ENCODE results near the gene RWDD1. TPM values are rescaled to one million over a fixed set of nuclear protein-coding genes. Genes with fewer than 3 reads are reported as not detected.

RWDD1 gene
- 10 to 100 TPM; 47.2 to 82.8 TPM for total RNA-seq
- 10 to 100 TPM; 83.9 to 92.4 TPM for polyA plus RNA-seq (ENCODE audit: insufficient read length in 2 of 2)
- long read RNA-seq, donor 1, full-length matches to known transcripts = 32 of 82 reads
- long read RNA-seq, donor 1, partial matches to known transcripts = 35 of 82 reads
- long read RNA-seq, donor 1, other reads (novel, unspliced or antisense) = 15 of 82 reads
- long read RNA-seq, donor 2, full-length matches to known transcripts = 15 of 21 reads
- long read RNA-seq, donor 2, partial matches to known transcripts = 6 of 21 reads
- long read RNA-seq, donor 2, other reads (novel, unspliced or antisense) = 0 of 21 reads
- long read RNA-seq, donor 3, full-length matches to known transcripts = 14 of 21 reads
- long read RNA-seq, donor 3, partial matches to known transcripts = 0 of 21 reads
- long read RNA-seq, donor 3, other reads (novel, unspliced or antisense) = 7 of 21 reads
- long read RNA-seq, donor 4, full-length matches to known transcripts = 54 of 123 reads
- long read RNA-seq, donor 4, partial matches to known transcripts = 69 of 123 reads
- long read RNA-seq, donor 4, other reads (novel, unspliced or antisense) = 0 of 123 reads

DNA sequence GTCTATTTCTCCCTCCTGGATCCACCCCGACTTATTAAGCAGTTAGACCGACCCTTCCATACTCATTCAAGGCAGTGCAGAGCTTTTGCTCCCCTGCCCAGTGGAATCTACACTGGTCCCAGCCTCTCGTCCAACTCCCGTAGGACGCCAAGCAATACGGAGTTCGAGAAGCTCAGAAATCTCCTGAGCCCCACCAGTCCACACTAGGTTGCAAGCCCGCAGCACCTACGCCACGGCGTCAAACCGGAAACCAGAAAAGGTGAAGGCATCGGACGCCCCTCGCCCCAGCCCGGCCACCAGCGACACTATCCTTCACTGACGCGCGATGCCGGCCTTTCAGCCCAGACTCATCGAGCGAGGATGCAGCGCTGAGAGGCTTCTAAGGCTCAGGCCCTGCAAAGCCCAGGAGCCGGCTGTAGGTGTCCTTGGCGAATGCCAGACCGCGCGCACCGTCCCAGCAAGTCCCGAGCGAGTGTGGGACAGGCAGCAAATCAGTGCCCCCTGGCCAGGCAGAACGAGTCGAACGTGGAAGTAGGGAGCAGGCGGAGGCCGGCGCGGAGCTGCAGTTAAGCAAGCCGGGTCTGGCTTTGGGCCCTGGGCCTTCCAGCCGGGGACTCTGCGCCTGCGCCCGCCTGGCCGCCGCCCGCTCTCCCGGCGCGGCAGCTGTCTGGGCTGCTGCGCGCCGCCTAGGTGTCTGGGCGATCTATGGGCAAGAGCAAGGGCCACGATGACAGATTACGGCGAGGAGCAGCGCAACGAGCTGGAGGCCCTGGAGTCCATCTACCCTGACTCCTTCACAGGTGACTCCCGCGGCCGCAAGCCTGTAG lies at the start of gene RWDD1:
RWDD1 (plus strand) TSS at position 649 of the 827 bp plus-strand sequence; CDS start at position 728, 79 bp downstream.
- Histone ChIP-seq H3K4me3 (ENCODE audit: low read depth, low read length) (peak within 1 kb of the TSS; percentile 99), H3K4me1 (ENCODE audit: control insufficient read depth, insufficient read depth, low read length) (no peaks in the 10 kb centered on the region), H3K27me3 (ENCODE audit: control insufficient read depth, insufficient read depth, low read length) (no peaks in the 10 kb centered on the region), H3K27ac (ENCODE audit: low read depth, low read length) (peak within 1 kb of the TSS; percentile 97), H3K36me3 (ENCODE audit: control insufficient read depth, insufficient read depth, low read length) (peaks cover 2% of the 10 kb centered on the region), H3K9me3 (ENCODE audit: control insufficient read depth, insufficient read depth, low read length) (no peaks in the 10 kb centered on the region)
- DNase-seq (ENCODE audit: low read depth in 4 of 6, low spot score in 6 of 6) = peak; percentile 94 to 100 (median 96)
- WGBS (ENCODE audit: insufficient coverage) = under 1% methylated on average over 59 of the region's 62 CpGs

DNA sequence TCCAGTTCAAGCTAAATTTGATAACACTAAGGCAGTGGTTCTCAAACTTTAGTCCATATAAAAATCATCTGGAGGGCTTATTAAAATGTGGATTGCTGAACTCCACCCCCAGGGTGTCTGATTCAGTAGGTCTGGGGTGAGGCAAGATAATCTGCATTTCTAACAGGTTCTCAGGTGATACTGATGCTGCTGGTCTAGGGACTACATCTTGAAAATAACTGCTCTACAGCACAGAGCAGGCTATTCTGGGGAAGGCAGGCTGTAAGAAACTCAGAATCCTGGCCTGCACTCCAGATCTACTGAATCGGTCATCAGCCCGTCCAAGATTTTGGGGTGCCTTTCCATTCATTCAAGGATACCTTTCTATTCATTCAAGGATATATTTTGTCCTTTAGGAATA lies 48.4 kb upstream of the RWDD1 start:
- H3K4me1 ChIP-seq (ENCODE audit: control insufficient read depth, insufficient read depth, low read length) = no peaks in the 10 kb centered on the region
- H3K9me3 ChIP-seq (ENCODE audit: control insufficient read depth, insufficient read depth, low read length) = no peaks in the 10 kb centered on the region
- no peak for DNase-seq (ENCODE audit: low read depth in 4 of 6, low spot score in 6 of 6)
- H3K27me3 ChIP-seq (ENCODE audit: control insufficient read depth, insufficient read depth, low read length) = no peaks in the 10 kb centered on the region
- no CpG with 5 or more reads among the region's 2 CpGs for WGBS (ENCODE audit: insufficient coverage)
- H3K36me3 ChIP-seq (ENCODE audit: control insufficient read depth, insufficient read depth, low read length) = no peaks in the 10 kb centered on the region
- H3K27ac ChIP-seq (ENCODE audit: low read depth, low read length) = no peak overlapping the region
- H3K4me3 ChIP-seq (ENCODE audit: low read depth, low read length) = no peak overlapping the region

GRCh38 chr6:116524236-116524635 lies 47.1 kb upstream of the RWDD1 start:
- no peaks in the 10 kb centered on the region for H3K36me3 ChIP-seq (ENCODE audit: control insufficient read depth, insufficient read depth, low read length)
- DNase-seq (ENCODE audit: low read depth in 4 of 6, low spot score in 6 of 6) = no peak
- no peaks in the 10 kb centered on the region for H3K27me3 ChIP-seq (ENCODE audit: control insufficient read depth, insufficient read depth, low read length)
- WGBS (ENCODE audit: insufficient coverage) = no CpG with 5 or more reads among the region's 2 CpGs
- no peaks in the 10 kb centered on the region for H3K4me1 ChIP-seq (ENCODE audit: control insufficient read depth, insufficient read depth, low read length)
- H3K4me3 ChIP-seq (ENCODE audit: low read depth, low read length) = no peak overlapping the region
- no peaks in the 10 kb centered on the region for H3K9me3 ChIP-seq (ENCODE audit: control insufficient read depth, insufficient read depth, low read length)
- H3K27ac ChIP-seq (ENCODE audit: low read depth, low read length) = no peak overlapping the region

DNA sequence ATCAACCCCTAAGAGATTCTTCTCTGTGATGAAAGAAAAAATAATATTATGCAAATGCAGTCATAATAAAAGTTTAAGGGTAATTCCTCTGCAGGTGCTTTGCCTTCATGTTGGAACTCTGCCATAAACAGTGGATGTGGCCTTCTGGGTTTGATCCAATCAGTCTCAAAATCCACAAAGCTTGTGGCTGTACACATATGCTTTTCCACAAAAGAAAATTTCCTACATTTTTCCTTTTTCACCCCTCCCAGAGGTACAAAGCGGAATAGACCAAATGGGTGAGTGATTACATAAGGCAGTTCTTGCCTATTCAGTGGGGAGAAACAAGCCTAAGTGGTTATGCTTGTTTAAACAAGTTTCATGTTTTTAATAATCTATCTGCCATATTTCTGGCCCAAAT lies 43.2 kb upstream of the RWDD1 start:
- H3K4me3 ChIP-seq (ENCODE audit: low read depth, low read length) = no peak overlapping the region
- peak in 1 of 6 donors; percentile 28 for DNase-seq (ENCODE audit: low read depth in 4 of 6, low spot score in 6 of 6)
- no CpG with 5 or more reads among the region's 1 CpG for WGBS (ENCODE audit: insufficient coverage)
- no peaks in the 10 kb centered on the region for H3K4me1 ChIP-seq (ENCODE audit: control insufficient read depth, insufficient read depth, low read length)
- H3K27ac ChIP-seq (ENCODE audit: low read depth, low read length) = no peak overlapping the region
- no peaks in the 10 kb centered on the region for H3K36me3 ChIP-seq (ENCODE audit: control insufficient read depth, insufficient read depth, low read length)
- no peaks in the 10 kb centered on the region for H3K9me3 ChIP-seq (ENCODE audit: control insufficient read depth, insufficient read depth, low read length)
- H3K27me3 ChIP-seq (ENCODE audit: control insufficient read depth, insufficient read depth, low read length) = no peaks in the 10 kb centered on the region

DNA sequence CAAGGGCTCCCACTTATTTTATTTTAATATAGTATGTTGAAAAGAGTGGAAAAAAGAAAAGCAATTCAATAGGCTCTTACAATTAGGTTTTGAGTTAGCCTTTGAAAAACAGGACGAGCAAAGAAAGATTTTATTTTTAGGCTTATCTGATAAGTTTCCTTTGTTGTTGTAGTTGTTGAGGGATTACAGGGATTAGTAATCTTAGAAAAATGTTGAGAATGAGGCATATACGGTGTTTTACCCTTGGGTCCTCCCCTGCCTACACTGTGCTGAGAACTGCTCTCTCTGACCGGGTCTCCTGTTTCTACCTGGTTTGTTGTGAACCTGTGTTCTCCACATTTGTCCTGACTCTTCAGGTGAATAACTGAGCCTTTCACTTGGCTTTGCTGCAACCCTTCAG lies 42.5 kb upstream of the RWDD1 start:
- 78% methylated on average over 3 of the region's 3 CpGs for WGBS (ENCODE audit: insufficient coverage)
- Histone ChIP-seq H3K9me3 (ENCODE audit: control insufficient read depth, insufficient read depth, low read length) (no peaks in the 10 kb centered on the region), H3K27me3 (ENCODE audit: control insufficient read depth, insufficient read depth, low read length) (no peaks in the 10 kb centered on the region), H3K27ac (ENCODE audit: low read depth, low read length) (no peak overlapping the region), H3K4me3 (ENCODE audit: low read depth, low read length) (no peak overlapping the region), H3K4me1 (ENCODE audit: control insufficient read depth, insufficient read depth, low read length) (no peaks in the 10 kb centered on the region), H3K36me3 (ENCODE audit: control insufficient read depth, insufficient read depth, low read length) (no peaks in the 10 kb centered on the region)
- DNase-seq (ENCODE audit: low read depth in 4 of 6, low spot score in 6 of 6) = no peak

DNA sequence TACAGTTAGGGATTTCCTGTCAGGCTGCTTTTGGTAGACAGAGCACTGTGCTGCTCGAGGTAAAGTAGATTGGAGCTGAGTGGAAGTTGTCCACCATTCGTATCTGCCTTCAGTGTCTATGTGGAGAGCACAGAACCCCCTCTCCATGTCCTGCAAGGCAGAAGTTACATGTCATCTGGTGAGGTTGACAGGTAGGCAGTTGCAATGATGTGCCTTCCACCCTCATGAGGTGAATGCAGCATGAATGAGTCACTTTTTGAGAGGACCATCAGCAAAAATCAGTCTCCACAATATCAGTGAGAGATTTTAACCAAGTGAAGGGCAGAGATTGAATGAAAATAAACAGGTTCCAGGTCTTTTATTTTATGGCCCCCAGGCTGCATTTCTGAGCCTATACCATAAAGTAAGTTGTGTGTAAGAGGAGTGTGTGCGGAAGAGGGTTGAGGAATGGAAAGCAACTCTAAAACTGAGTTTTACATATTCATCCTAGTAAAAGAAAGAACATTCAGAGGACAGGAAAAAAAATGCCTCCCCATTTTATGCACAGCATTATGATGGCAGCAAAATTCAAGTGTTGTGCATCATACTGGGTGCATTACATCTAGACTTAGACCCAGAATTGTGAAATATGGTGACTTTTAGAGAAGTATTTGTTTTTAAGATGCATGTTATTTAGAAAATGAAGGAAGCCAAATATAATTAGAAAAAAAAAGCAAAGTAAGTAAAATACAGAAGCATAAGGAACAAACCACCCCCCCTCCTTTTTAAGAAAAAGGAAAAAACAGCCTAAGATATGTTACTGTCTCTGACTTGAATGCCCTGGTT lies 41.6 kb upstream of the RWDD1 start:
- Histone ChIP-seq H3K4me3 (ENCODE audit: low read depth, low read length) (no peak overlapping the region), H3K9me3 (ENCODE audit: control insufficient read depth, insufficient read depth, low read length) (no peaks in the 10 kb centered on the region), H3K36me3 (ENCODE audit: control insufficient read depth, insufficient read depth, low read length) (no peaks in the 10 kb centered on the region), H3K4me1 (ENCODE audit: control insufficient read depth, insufficient read depth, low read length) (no peaks in the 10 kb centered on the region), H3K27ac (ENCODE audit: low read depth, low read length) (no peak overlapping the region), H3K27me3 (ENCODE audit: control insufficient read depth, insufficient read depth, low read length) (no peaks in the 10 kb centered on the region)
- DNase-seq (ENCODE audit: low read depth in 4 of 6, low spot score in 6 of 6) = no peak
- 100% methylated on average over 2 of the region's 3 CpGs for WGBS (ENCODE audit: insufficient coverage)

- no peak for DNase-seq (ENCODE audit: low read depth in 4 of 6, low spot score in 6 of 6)
- H3K4me1 ChIP-seq (ENCODE audit: control insufficient read depth, insufficient read depth, low read length) = no peaks in the 10 kb centered on the region
- H3K27me3 ChIP-seq (ENCODE audit: control insufficient read depth, insufficient read depth, low read length) = no peaks in the 10 kb centered on the region
- H3K9me3 ChIP-seq (ENCODE audit: control insufficient read depth, insufficient read depth, low read length) = no peaks in the 10 kb centered on the region
- H3K27ac ChIP-seq (ENCODE audit: low read depth, low read length) = no peak overlapping the region
- no peaks in the 10 kb centered on the region for H3K36me3 ChIP-seq (ENCODE audit: control insufficient read depth, insufficient read depth, low read length)
- H3K4me3 ChIP-seq (ENCODE audit: low read depth, low read length) = no peak overlapping the region
- no CpG with 5 or more reads among the region's 2 CpGs for WGBS (ENCODE audit: insufficient coverage)
Observed at GRCh38 chr6:116530436-116530835, 40.9 kb upstream of the RWDD1 start.

GRCh38 chr6:116531675-116532570 lies 39.4 kb upstream of the RWDD1 start:
- no peaks in the 10 kb centered on the region for H3K9me3 ChIP-seq (ENCODE audit: control insufficient read depth, insufficient read depth, low read length)
- no peaks in the 10 kb centered on the region for H3K27me3 ChIP-seq (ENCODE audit: control insufficient read depth, insufficient read depth, low read length)
- H3K36me3 ChIP-seq (ENCODE audit: control insufficient read depth, insufficient read depth, low read length) = no peaks in the 10 kb centered on the region
- no peaks in the 10 kb centered on the region for H3K4me1 ChIP-seq (ENCODE audit: control insufficient read depth, insufficient read depth, low read length)
- H3K27ac ChIP-seq (ENCODE audit: low read depth, low read length) = no peak overlapping the region
- H3K4me3 ChIP-seq (ENCODE audit: low read depth, low read length) = no peak overlapping the region
- WGBS (ENCODE audit: insufficient coverage) = 71% methylated on average over 1 of the region's 12 CpGs
- DNase-seq (ENCODE audit: low read depth in 4 of 6, low spot score in 6 of 6) = peak in 5 of 6 donors; percentile 12 to 75 (median 26)
